Panc1 (cell line): Measurements from ENCODE around the gene CDRT4. TPM values are rescaled to one million over a fixed set of nuclear protein-coding genes. Genes with fewer than 3 reads are reported as not detected.
"Not testable (repeated sequence)": the region's sequence is repeated elsewhere in the genome, so short reads cannot be mapped to it uniquely, and the experiment has no call there.

ENCODE experiments used
- ATAC-seq: fragments of 200-7000 bp; cut with Tn5 transposase; 2 replicates; pipeline ENCODE4 v1.9.1; 2020; ENCODE audit warnings: mild to moderate bottlenecking, moderate library complexity
- BruUV-seq: library from RNA; stranded (reverse); fragments of 400-500 nt; replicated peaks from 2 replicates; lab custom pipeline; 2021; lab: Mats Ljungman, UMichigan
- CTCF ChIA-PET: fragments of 300-600 bp; sonication (Branson Sonifier 250); formaldehyde crosslinking; loops from one replicate; lab custom pipeline; 2022; ENCODE audit warnings: antibody characterized with exemption; lab: Charles Lee
- POLR2A ChIA-PET: fragments of 300-600 bp; sonication (Branson Sonifier 250); formaldehyde crosslinking; loops from one replicate; lab custom pipeline; 2022; ENCODE audit warnings: antibody characterized with exemption; lab: Charles Lee
- DNase-seq: peaks from one replicate; pipeline ENCODE4 v3.0.0-alpha.2; 2010; ENCODE audit warnings: low read depth, low spot score
- H3K27ac ChIP-seq: 2 replicates; pipeline ENCODE4 v1.5.1; 2011; ENCODE audit warnings: mild to moderate bottlenecking, low read length, inconsistent platforms
- H3K27me3 ChIP-seq: fragments of 200-500 bp; sonication (Bioruptor generic); 2 replicates; pipeline ENCODE4 v1.6.0; 2014; ENCODE audit warnings: low read length, inconsistent platforms; ENCODE audit not compliant: control insufficient read depth, insufficient read depth
- H3K36me3 ChIP-seq: fragments of 200-500 bp; sonication (Bioruptor generic); 2 replicates; pipeline ENCODE4 v1.5.1; 2014; ENCODE audit warnings: inconsistent platforms, mild to moderate bottlenecking, low read length, moderate library complexity; ENCODE audit not compliant: control insufficient read depth, insufficient read depth
- H3K4me1 ChIP-seq: 2 replicates; pipeline ENCODE4 v1.5.1; 2011; ENCODE audit warnings: inconsistent platforms, mild to moderate bottlenecking, low read length, moderate library complexity; ENCODE audit not compliant: control insufficient read depth, insufficient read depth
- H3K4me3 ChIP-seq, 2 experiments: 2 replicates each; pipeline ENCODE4 v1.5.1; 2011 to 2012; ENCODE audit warnings: low read depth in 2 of 2, low read length in 2 of 2, mild to moderate bottlenecking in 2 of 2, inconsistent platforms in 1 of 2, moderate library complexity in 1 of 2
- H3K9me3 ChIP-seq: fragments of 200-500 bp; sonication (Bioruptor generic); 2 replicates; pipeline ENCODE4 v1.5.1; 2014; ENCODE audit warnings: low read depth, mild to moderate bottlenecking, inconsistent platforms, low read length, moderate library complexity; ENCODE audit not compliant: control insufficient read depth, insufficient read depth
- POLR2AphosphoS5 ChIP-seq: IDR thresholded peaks from 2 replicates; pipeline ENCODE4 v1.6.1; 2012; ENCODE audit warnings: mild to moderate bottlenecking, low read depth, low read length, moderate library complexity
- SIN3A ChIP-seq: IDR thresholded peaks from 2 replicates; pipeline ENCODE4 v1.6.1; 2012; ENCODE audit warnings: low read depth, mild to moderate bottlenecking, low read length, moderate library complexity, borderline replicate concordance; ENCODE audit not compliant: insufficient read depth
- TCF7L2 ChIP-seq: IDR thresholded peaks from 2 replicates; pipeline ENCODE4 v1.6.1; 2011; ENCODE audit warnings: mild to moderate bottlenecking, low read depth, low read length, inconsistent platforms
- in situ Hi-C: cut with HindIII; loops from 2 replicates; pipeline ENCODE4 v1.10.0; 2016; ENCODE audit warnings: low sequenced_read_pairs, low pct_unique_long_range_greater_than_20kb
- intact Hi-C: fragments of 100-400 bp; cut with micrococcal nuclease; formaldehyde crosslinking; loops from one replicate; pipeline ENCODE4 v1.10.0; 2022; ENCODE audit not compliant: unreplicated experiment
- total RNA-seq: library from RNA; stranded (reverse); gene quantifications from one replicate; pipeline ENCODE4 v1.2.1, GENCODE V29; 2021; ENCODE audit not compliant: unreplicated experiment
- TF ChIP-seq, protein P1 (sequence below): fragments of 450-650 bp; IDR thresholded peaks from 2 replicates; pipeline ENCODE4 v1.5.1; 2017; ENCODE audit warnings: mild to moderate bottlenecking
- TF ChIP-seq, protein P2 (sequence below), 2 experiments: IDR thresholded peaks; 2 replicates each; pipeline ENCODE4 v1.6.1; 2011 to 2012; ENCODE audit warnings: low read depth in 2 of 2, control low read depth in 1 of 2, low read length in 1 of 2, mild to moderate bottlenecking in 1 of 2, moderate library complexity in 1 of 2; ENCODE audit not compliant: insufficient read depth in 1 of 2

CDRT4 gene
- total RNA-seq, 1 experiment from 2014 or later = 2.8 TPM

DNA sequence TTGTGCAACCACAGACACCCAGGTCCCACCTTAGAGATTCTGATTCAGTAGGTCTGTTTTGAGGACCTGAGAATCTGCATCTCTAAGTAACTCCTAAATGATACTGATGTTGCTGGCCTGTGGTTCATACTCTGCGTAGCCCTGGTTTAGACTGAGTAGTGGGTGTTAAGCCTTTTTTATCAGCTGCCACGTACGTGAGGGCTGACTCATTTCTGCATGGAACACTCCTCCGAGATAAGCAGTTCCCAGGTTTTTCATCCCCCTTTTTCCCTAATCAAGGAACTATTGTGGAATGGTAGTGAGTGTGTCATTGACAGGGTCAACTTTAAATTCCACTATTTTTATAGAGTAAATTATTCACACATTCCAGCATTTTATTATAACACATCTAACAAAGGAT, 26.1 kb downstream of the CDRT4 start:
- H3K36me3 ChIP-seq = no peaks in the 10 kb centered on the region
- H3K4me3 ChIP-seq = no peak overlapping the region
- H3K27me3 ChIP-seq = no peaks in the 10 kb centered on the region
- no peaks in the 10 kb centered on the region for H3K9me3 ChIP-seq
- no TSS peak for BruUV-seq
- ChIA-PET CTCF (no interaction called here), POLR2A (no interaction called here)
- ATAC-seq (no peak), DNase-seq (no peak)
- intact Hi-C loops (no loop called here), in situ Hi-C loops (no loop called here)
- H3K4me1 ChIP-seq = no peaks in the 10 kb centered on the region
- TF ChIP-seq POLR2AphosphoS5 (no peak), SIN3A (no peak), TCF7L2 (no peak)
- TF ChIP-seq, protein P1, sequence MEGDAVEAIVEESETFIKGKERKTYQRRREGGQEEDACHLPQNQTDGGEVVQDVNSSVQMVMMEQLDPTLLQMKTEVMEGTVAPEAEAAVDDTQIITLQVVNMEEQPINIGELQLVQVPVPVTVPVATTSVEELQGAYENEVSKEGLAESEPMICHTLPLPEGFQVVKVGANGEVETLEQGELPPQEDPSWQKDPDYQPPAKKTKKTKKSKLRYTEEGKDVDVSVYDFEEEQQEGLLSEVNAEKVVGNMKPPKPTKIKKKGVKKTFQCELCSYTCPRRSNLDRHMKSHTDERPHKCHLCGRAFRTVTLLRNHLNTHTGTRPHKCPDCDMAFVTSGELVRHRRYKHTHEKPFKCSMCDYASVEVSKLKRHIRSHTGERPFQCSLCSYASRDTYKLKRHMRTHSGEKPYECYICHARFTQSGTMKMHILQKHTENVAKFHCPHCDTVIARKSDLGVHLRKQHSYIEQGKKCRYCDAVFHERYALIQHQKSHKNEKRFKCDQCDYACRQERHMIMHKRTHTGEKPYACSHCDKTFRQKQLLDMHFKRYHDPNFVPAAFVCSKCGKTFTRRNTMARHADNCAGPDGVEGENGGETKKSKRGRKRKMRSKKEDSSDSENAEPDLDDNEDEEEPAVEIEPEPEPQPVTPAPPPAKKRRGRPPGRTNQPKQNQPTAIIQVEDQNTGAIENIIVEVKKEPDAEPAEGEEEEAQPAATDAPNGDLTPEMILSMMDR = no peak
- TF ChIP-seq, protein P2, sequence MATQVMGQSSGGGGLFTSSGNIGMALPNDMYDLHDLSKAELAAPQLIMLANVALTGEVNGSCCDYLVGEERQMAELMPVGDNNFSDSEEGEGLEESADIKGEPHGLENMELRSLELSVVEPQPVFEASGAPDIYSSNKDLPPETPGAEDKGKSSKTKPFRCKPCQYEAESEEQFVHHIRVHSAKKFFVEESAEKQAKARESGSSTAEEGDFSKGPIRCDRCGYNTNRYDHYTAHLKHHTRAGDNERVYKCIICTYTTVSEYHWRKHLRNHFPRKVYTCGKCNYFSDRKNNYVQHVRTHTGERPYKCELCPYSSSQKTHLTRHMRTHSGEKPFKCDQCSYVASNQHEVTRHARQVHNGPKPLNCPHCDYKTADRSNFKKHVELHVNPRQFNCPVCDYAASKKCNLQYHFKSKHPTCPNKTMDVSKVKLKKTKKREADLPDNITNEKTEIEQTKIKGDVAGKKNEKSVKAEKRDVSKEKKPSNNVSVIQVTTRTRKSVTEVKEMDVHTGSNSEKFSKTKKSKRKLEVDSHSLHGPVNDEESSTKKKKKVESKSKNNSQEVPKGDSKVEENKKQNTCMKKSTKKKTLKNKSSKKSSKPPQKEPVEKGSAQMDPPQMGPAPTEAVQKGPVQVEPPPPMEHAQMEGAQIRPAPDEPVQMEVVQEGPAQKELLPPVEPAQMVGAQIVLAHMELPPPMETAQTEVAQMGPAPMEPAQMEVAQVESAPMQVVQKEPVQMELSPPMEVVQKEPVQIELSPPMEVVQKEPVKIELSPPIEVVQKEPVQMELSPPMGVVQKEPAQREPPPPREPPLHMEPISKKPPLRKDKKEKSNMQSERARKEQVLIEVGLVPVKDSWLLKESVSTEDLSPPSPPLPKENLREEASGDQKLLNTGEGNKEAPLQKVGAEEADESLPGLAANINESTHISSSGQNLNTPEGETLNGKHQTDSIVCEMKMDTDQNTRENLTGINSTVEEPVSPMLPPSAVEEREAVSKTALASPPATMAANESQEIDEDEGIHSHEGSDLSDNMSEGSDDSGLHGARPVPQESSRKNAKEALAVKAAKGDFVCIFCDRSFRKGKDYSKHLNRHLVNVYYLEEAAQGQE (IDR thresholded peaks at IDR 0.05; ENCODE audit: insufficient read depth in 1 of 2, low read depth in 2 of 2, low read length in 1 of 2) = no peak
- no peak overlapping the region for H3K27ac ChIP-seq

DNA sequence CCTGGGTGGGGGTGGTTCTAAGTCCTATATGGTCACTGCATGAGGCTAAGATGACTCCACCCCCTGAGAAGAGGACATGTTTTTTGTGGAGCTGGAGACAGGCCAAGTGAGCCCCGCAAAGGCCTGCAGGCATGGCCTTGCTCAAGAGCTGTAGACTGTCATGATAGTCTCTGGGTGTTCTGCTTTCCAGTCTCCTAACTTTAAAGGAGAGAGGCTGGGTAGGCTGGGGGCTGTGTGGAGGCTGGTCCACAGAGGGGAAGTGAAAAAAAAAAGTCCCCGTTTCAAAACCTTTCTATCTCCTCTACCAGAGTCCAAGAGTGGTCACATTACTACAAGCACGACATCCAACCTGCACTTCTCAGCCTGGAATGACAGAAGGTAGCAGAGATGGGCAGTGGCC, 27.1 kb downstream of the CDRT4 start:
- no peaks in the 10 kb centered on the region for H3K9me3 ChIP-seq
- TF ChIP-seq SIN3A (no peak), TCF7L2 (no peak), POLR2AphosphoS5 (no peak)
- TF ChIP-seq, protein P1 = no peak
- TF ChIP-seq, protein P2 (IDR thresholded peaks at IDR 0.05; ENCODE audit: insufficient read depth in 1 of 2, low read depth in 2 of 2, low read length in 1 of 2) = no peak
- CTCF ChIA-PET = no interaction called here
- H3K36me3 ChIP-seq = no peaks in the 10 kb centered on the region
- no peaks in the 10 kb centered on the region for H3K27me3 ChIP-seq
- POLR2A ChIA-PET = no interaction called here
- no TSS peak for BruUV-seq
- in situ Hi-C loops (no loop called here), intact Hi-C loops (no loop called here)
- no peak overlapping the region for H3K27ac ChIP-seq
- ATAC-seq = no peak
- H3K4me3 ChIP-seq = no peak overlapping the region
- no peak for DNase-seq
- H3K4me1 ChIP-seq = no peaks in the 10 kb centered on the region

DNA sequence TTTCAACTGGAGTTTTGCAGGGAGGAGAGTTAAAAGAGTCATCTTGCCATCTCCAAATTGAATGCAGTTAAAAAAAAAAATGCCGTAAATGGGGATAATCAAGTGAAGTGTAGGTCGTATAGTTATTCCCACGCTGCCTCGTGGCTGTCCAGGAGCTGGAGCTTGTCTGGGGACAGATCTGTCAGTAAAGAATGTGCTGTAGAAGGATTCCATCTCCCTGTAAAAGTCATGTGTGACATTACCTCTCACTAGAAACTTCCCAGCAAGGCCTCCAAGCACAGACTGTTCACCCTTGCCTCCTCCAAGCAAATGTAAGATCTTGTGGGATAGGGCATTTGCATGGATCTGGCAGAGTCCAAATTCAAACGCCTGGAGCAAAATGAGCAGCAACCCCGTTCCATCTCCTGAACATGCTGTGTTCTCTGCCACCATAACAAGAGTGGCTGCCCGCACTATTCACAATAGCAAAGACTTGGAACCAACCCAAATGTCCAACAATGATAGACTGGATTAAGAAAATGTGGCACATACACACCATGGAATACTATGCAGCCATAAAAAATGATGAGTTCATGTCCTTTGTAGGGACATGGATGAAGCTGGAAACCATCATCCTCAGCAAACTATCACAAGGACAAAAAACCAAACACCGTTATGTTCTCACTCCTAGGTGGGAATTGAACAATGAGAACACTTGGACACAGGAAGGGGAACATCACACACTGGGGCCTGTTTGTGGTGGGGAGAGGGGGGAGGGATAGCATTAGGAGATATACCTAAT, 28.0 kb downstream of the CDRT4 start:
- CTCF ChIA-PET, BruUV-seq, H3K4me3 ChIP-seq, H3K27ac ChIP-seq, intact Hi-C loops, H3K9me3 ChIP-seq, in situ Hi-C loops, H3K36me3 ChIP-seq, POLR2A ChIA-PET, ATAC-seq, DNase-seq, H3K27me3 ChIP-seq, H3K4me1 ChIP-seq: not testable (repeated sequence)
